ENCODE data around the gene MAN2A1. TPM values are rescaled to one million over a fixed set of nuclear protein-coding genes. Genes with fewer than 3 reads are reported as not detected.

The MAN2A1 gene
- total and polyA plus RNA-seq, 2 experiments from 2014 or later = 32.5 to 129 TPM

GRCh38 chr5:109694451-109694891 is 4.7 kb downstream of the MAN2A1 start:
- Mint-ChIP-seq H3K9me3 (peaks cover 2% of the 10 kb centered on the region; the same call in 1 of the 3 replicates), H3K4me1 (peaks cover 81% of the 10 kb centered on the region), H3K4me3 (peak overlapping the region; percentile 13; the same call in 1 of the 3 replicates), H3K27me3 (ENCODE audit: insufficient read depth, low read depth, poor library complexity) (no peaks in the 10 kb centered on the region), H3K36me3 (ENCODE audit: low read depth) (peaks cover 14% of the 10 kb centered on the region), H3K27ac (peak overlapping the region; percentile 81; the same call in 1 of the 2 replicates)
- Histone ChIP-seq H3K27ac (ENCODE audit: low read depth) (no peak overlapping the region), H3K4me1 (ENCODE audit: insufficient read depth) (peaks cover 72% of the 10 kb centered on the region), H3K79me2 (replicated peaks; ENCODE audit: insufficient read depth) (peaks cover 96% of the 10 kb centered on the region), H3K9me2 (ENCODE audit: insufficient read depth) (no peaks in the 10 kb centered on the region), H3K4me3 (peak overlapping the region; percentile 17; the same call in 1 of the 2 replicates), H3K36me3 (ENCODE audit: insufficient read depth) (no peaks in the 10 kb centered on the region), H3K27me3 (ENCODE audit: insufficient read depth) (no peaks in the 10 kb centered on the region), H3F3A (replicated peaks; ENCODE audit: low read depth) (no peaks in the 10 kb centered on the region), H4K20me1 (replicated peaks; ENCODE audit: insufficient read depth) (peaks cover 51% of the 10 kb centered on the region), H2AFZ (no peak overlapping the region), H3K4me2 (peak overlapping the region; percentile 12)
- no peak for TF ChIP-seq ZNF462 (CRISPR knock-in tag; IDR thresholded peaks at IDR 0.05)
- TF ChIP-seq EZH2phosphoT487 (IDR thresholded peaks at IDR 0.05; ENCODE audit: unreplicated experiment) = no peak
- no peak for TF ChIP-seq STAT1 (IDR thresholded peaks at IDR 0.05; ENCODE audit: unreplicated experiment)
- TF ChIP-seq ZNF331 (CRISPR knock-in tag; IDR thresholded peaks at IDR 0.05; ENCODE audit: low read depth) = no peak
- TF ChIP-seq, protein P1, sequence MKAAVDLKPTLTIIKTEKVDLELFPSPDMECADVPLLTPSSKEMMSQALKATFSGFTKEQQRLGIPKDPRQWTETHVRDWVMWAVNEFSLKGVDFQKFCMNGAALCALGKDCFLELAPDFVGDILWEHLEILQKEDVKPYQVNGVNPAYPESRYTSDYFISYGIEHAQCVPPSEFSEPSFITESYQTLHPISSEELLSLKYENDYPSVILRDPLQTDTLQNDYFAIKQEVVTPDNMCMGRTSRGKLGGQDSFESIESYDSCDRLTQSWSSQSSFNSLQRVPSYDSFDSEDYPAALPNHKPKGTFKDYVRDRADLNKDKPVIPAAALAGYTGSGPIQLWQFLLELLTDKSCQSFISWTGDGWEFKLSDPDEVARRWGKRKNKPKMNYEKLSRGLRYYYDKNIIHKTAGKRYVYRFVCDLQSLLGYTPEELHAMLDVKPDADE (IDR thresholded peaks at IDR 0.05) = no peak
- TF ChIP-seq CREB1 (CRISPR knock-in tag; IDR thresholded peaks at IDR 0.05; ENCODE audit: low read depth) = no peak
- no peak for TF ChIP-seq JUNB (IDR thresholded peaks at IDR 0.05; ENCODE audit: unreplicated experiment)
- no peak for TF ChIP-seq ZNF114 (CRISPR knock-in tag; IDR thresholded peaks at IDR 0.05)
- TF ChIP-seq POLR2AphosphoS5 (IDR thresholded peaks at IDR 0.05; ENCODE audit: low read depth) = no peak
- TF ChIP-seq NANOG (IDR thresholded peaks at IDR 0.05; ENCODE audit: borderline replicate concordance) = no peak
- TF ChIP-seq, protein P2, sequence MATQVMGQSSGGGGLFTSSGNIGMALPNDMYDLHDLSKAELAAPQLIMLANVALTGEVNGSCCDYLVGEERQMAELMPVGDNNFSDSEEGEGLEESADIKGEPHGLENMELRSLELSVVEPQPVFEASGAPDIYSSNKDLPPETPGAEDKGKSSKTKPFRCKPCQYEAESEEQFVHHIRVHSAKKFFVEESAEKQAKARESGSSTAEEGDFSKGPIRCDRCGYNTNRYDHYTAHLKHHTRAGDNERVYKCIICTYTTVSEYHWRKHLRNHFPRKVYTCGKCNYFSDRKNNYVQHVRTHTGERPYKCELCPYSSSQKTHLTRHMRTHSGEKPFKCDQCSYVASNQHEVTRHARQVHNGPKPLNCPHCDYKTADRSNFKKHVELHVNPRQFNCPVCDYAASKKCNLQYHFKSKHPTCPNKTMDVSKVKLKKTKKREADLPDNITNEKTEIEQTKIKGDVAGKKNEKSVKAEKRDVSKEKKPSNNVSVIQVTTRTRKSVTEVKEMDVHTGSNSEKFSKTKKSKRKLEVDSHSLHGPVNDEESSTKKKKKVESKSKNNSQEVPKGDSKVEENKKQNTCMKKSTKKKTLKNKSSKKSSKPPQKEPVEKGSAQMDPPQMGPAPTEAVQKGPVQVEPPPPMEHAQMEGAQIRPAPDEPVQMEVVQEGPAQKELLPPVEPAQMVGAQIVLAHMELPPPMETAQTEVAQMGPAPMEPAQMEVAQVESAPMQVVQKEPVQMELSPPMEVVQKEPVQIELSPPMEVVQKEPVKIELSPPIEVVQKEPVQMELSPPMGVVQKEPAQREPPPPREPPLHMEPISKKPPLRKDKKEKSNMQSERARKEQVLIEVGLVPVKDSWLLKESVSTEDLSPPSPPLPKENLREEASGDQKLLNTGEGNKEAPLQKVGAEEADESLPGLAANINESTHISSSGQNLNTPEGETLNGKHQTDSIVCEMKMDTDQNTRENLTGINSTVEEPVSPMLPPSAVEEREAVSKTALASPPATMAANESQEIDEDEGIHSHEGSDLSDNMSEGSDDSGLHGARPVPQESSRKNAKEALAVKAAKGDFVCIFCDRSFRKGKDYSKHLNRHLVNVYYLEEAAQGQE (IDR thresholded peaks at IDR 0.05; ENCODE audit: unreplicated experiment) = no peak
- TF ChIP-seq, protein P3, sequence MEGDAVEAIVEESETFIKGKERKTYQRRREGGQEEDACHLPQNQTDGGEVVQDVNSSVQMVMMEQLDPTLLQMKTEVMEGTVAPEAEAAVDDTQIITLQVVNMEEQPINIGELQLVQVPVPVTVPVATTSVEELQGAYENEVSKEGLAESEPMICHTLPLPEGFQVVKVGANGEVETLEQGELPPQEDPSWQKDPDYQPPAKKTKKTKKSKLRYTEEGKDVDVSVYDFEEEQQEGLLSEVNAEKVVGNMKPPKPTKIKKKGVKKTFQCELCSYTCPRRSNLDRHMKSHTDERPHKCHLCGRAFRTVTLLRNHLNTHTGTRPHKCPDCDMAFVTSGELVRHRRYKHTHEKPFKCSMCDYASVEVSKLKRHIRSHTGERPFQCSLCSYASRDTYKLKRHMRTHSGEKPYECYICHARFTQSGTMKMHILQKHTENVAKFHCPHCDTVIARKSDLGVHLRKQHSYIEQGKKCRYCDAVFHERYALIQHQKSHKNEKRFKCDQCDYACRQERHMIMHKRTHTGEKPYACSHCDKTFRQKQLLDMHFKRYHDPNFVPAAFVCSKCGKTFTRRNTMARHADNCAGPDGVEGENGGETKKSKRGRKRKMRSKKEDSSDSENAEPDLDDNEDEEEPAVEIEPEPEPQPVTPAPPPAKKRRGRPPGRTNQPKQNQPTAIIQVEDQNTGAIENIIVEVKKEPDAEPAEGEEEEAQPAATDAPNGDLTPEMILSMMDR (conservative IDR thresholded peaks at IDR 0.05; ENCODE audit: low read depth in 2 of 2) = no peak
- no peak for TF ChIP-seq EZH2 (IDR thresholded peaks at IDR 0.05; ENCODE audit: low read depth, unreplicated experiment)
- ATAC-seq (no peak), DNase-seq (ENCODE audit: low spot score) (no peak)
